ENCODE measurements around the gene MAPKAPK2. TPM values are rescaled to one million over a fixed set of nuclear protein-coding genes. Genes with fewer than 3 reads are reported as not detected.

MAPKAPK2 gene
- polyA plus RNA-seq, 1 donor (not counting 4 experiments of a cell fraction or from before 2014, with no cell fraction given): 41.5 TPM

DNA sequence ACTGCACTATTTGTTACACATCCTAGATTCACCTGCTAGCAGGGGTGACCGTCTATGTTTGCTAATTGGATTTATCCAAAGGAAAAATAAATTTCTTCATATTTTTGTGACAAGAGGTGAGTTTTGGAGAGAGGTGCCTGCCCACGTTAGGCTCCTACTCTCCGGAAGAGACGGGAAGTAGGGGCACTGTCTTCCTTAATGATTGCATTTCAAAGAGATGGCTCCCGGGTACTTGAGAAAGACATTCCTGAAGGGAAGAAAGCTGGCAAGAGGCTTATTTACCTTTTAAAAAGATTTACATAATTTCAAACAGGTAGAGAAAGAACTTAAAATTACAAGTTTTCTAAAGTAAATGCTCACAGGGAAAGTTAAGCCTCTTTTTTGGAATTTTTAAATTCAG is 67.2 kb downstream of the MAPKAPK2 start:
- Histone ChIP-seq H3K4me1 (ENCODE audit: control insufficient read depth, extremely low read depth, insufficient read depth, low read length) (no peaks in the 10 kb centered on the region), H3K4me3 (ENCODE audit: control insufficient read depth in 2 of 3, extremely low read depth in 1 of 3, insufficient read depth in 2 of 3, low read depth in 1 of 3, low read length in 3 of 3) (no peak overlapping the region), H3K9me3 (ENCODE audit: control insufficient read depth, low read depth, low read length) (no peaks in the 10 kb centered on the region), H3K36me3 (ENCODE audit: control insufficient read depth in 2 of 2, extremely low read depth in 1 of 2, insufficient read depth in 2 of 2, low read length in 2 of 2) (no peaks in the 10 kb centered on the region), H4K20me1 (ENCODE audit: control insufficient read depth, extremely low read depth, insufficient read depth, low read length) (no peaks in the 10 kb centered on the region), H3K79me2 (ENCODE audit: control insufficient read depth, insufficient read depth, low read length) (no peaks in the 10 kb centered on the region), H3K9me1 (ENCODE audit: control insufficient read depth, extremely low read depth, insufficient read depth, low read length) (no peaks in the 10 kb centered on the region), H3K4me2 (ENCODE audit: control insufficient read depth, extremely low read depth, insufficient read depth, low read depth, low read length) (no peak overlapping the region), H3K27me3 (ENCODE audit: control insufficient read depth, extremely low read depth, insufficient read depth, low read length) (peaks cover 5% of the 10 kb centered on the region), H3K27ac (ENCODE audit: control insufficient read depth, insufficient read depth, low read length) (no peak overlapping the region), H3K9ac (ENCODE audit: control insufficient read depth, extremely low read depth, insufficient read depth, low read length) (no peak overlapping the region), H2AFZ (ENCODE audit: control insufficient read depth, low read length) (no peak overlapping the region)
- no peak for TF ChIP-seq EZH2 (IDR thresholded peaks at IDR 0.05; ENCODE audit: low read length)
- TF ChIP-seq, protein P1, sequence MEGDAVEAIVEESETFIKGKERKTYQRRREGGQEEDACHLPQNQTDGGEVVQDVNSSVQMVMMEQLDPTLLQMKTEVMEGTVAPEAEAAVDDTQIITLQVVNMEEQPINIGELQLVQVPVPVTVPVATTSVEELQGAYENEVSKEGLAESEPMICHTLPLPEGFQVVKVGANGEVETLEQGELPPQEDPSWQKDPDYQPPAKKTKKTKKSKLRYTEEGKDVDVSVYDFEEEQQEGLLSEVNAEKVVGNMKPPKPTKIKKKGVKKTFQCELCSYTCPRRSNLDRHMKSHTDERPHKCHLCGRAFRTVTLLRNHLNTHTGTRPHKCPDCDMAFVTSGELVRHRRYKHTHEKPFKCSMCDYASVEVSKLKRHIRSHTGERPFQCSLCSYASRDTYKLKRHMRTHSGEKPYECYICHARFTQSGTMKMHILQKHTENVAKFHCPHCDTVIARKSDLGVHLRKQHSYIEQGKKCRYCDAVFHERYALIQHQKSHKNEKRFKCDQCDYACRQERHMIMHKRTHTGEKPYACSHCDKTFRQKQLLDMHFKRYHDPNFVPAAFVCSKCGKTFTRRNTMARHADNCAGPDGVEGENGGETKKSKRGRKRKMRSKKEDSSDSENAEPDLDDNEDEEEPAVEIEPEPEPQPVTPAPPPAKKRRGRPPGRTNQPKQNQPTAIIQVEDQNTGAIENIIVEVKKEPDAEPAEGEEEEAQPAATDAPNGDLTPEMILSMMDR (optimal IDR thresholded peaks at IDR 0.05 in 1 of 3, IDR thresholded peaks at IDR 0.05 in 1 of 3, conservative IDR thresholded peaks at IDR 0.05 in 1 of 3; ENCODE audit: extremely low read depth in 1 of 3, insufficient read depth in 2 of 3, low read length in 3 of 3): no peak
- FAIRE-seq (peak; percentile 73), DNase-seq (ENCODE audit: low read depth, low spot score) (no peak)
- dilution Hi-C loops (cut with MboI; ENCODE audit: extremely low pct_ligation_motif_present, low sequenced_read_pairs): loop anchor here (25.0 kb wide), 1 partner anchor 235 kb away; no protein-coding TSS in a partner anchor

DNA sequence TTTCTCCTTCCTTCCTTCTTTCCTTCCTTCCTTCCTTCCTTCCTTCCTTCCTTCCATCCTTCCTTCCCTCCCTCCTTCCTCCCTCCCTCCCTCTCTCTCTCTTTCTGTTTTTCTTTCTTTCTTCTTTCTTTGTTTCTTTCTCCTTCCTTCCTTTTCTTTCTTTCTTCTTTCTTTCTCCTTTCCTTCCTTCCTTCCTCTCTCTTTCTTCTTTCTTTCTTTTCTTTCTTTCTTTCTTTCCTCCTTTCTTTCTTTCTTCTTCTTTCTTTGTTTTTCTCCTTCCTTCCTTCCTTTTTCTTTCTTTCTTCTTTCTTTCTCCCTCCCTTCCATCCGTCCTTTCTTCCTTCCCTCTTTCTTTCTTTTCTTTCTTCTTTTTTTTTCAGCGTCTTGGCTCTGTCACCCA is 67.8 kb downstream of the MAPKAPK2 start:
- FAIRE-seq (no peak), DNase-seq (ENCODE audit: low read depth, low spot score) (no peak)
- no peaks in the 10 kb centered on the region for H3K9me3 ChIP-seq (ENCODE audit: control insufficient read depth, low read depth, low read length)
- H3K9me1 ChIP-seq (ENCODE audit: control insufficient read depth, extremely low read depth, insufficient read depth, low read length): no peaks in the 10 kb centered on the region
- peaks cover 5% of the 10 kb centered on the region for H3K27me3 ChIP-seq (ENCODE audit: control insufficient read depth, extremely low read depth, insufficient read depth, low read length)
- H2AFZ ChIP-seq (ENCODE audit: control insufficient read depth, low read length): no peak overlapping the region
- dilution Hi-C loops (cut with MboI; ENCODE audit: extremely low pct_ligation_motif_present, low sequenced_read_pairs): loop anchor here (25.0 kb wide), 1 partner anchor 235 kb away; no protein-coding TSS in a partner anchor
- H3K79me2 ChIP-seq (ENCODE audit: control insufficient read depth, insufficient read depth, low read length): no peaks in the 10 kb centered on the region
- TF ChIP-seq, protein P1 (optimal IDR thresholded peaks at IDR 0.05 in 1 of 3, IDR thresholded peaks at IDR 0.05 in 1 of 3, conservative IDR thresholded peaks at IDR 0.05 in 1 of 3; ENCODE audit: extremely low read depth in 1 of 3, insufficient read depth in 2 of 3, low read length in 3 of 3): no peak
- TF ChIP-seq EZH2 (IDR thresholded peaks at IDR 0.05; ENCODE audit: low read length): no peak
- no peaks in the 10 kb centered on the region for H4K20me1 ChIP-seq (ENCODE audit: control insufficient read depth, extremely low read depth, insufficient read depth, low read length)
- no peak overlapping the region for H3K9ac ChIP-seq (ENCODE audit: control insufficient read depth, extremely low read depth, insufficient read depth, low read length)
- H3K4me2 ChIP-seq (ENCODE audit: control insufficient read depth, extremely low read depth, insufficient read depth, low read depth, low read length): no peak overlapping the region
- no peaks in the 10 kb centered on the region for H3K4me1 ChIP-seq (ENCODE audit: control insufficient read depth, extremely low read depth, insufficient read depth, low read length)
- no peaks in the 10 kb centered on the region for H3K36me3 ChIP-seq (ENCODE audit: control insufficient read depth in 2 of 2, extremely low read depth in 1 of 2, insufficient read depth in 2 of 2, low read length in 2 of 2)
- no peak overlapping the region for H3K27ac ChIP-seq (ENCODE audit: control insufficient read depth, insufficient read depth, low read length)
- no peak overlapping the region for H3K4me3 ChIP-seq (ENCODE audit: control insufficient read depth in 2 of 3, extremely low read depth in 1 of 3, insufficient read depth in 2 of 3, low read depth in 1 of 3, low read length in 3 of 3)
